ENCODE data around the gene RBM4B.
A peak's percentile ranks its signal among the peaks of the same experiment; 100 is the strongest.
"Not testable (repeated sequence)": the region's sequence is repeated elsewhere in the genome, so short reads cannot be mapped to it uniquely, and the experiment has no call there.

The RBM4B gene, protein sequence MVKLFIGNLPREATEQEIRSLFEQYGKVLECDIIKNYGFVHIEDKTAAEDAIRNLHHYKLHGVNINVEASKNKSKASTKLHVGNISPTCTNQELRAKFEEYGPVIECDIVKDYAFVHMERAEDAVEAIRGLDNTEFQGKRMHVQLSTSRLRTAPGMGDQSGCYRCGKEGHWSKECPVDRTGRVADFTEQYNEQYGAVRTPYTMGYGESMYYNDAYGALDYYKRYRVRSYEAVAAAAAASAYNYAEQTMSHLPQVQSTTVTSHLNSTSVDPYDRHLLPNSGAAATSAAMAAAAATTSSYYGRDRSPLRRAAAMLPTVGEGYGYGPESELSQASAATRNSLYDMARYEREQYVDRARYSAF

DNA sequence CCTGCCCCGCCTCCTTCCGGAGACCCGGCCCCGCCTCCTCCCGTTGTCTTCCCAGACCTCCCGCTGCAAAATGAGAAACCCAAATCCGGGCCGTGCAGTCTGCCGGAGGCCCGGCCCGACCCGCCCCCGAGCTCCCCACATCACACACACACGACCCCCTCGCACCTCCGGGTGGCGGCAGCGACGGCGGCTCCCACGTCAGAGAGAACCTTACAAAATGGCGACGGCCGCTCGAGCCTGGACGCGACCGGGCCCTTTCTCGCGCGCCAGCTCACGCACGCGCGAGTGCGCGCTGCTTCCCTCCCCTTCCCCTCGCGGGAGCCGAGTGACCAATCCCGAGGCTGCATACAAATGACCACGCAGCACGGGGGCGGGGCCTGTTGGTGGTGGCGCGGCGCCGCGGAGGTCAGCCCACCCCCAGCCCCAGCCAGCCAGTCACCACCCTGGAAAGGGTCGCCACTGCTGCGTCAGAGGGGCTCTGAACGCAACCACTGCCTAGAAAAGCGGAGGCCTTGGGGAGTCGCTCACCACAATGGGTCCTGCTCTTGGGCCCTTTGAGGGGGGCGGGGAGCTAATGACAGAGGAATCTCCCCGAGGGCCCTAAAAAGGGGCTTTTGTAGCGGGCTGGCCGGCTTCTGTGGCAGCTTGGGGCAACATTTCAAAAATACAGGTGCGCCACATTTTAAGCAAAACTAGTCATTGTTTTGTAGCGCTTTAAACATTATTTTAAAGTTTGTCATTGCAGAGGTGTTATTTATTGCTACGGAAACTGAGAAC is at the start of gene RBM4B:
TSS of gene RBM4B (minus strand) at position 289 of the 777 bp plus-strand sequence. CDS start 808 bp downstream, outside the sequence.
- peak; percentile 65 for DNase-seq (ENCODE audit: extremely low read depth, low read depth)
- H3K4me3 ChIP-seq (replicated peaks; ENCODE audit: low read depth, low read length) = peak within 1 kb of the TSS; percentile 58
- TF ChIP-seq, protein P1, sequence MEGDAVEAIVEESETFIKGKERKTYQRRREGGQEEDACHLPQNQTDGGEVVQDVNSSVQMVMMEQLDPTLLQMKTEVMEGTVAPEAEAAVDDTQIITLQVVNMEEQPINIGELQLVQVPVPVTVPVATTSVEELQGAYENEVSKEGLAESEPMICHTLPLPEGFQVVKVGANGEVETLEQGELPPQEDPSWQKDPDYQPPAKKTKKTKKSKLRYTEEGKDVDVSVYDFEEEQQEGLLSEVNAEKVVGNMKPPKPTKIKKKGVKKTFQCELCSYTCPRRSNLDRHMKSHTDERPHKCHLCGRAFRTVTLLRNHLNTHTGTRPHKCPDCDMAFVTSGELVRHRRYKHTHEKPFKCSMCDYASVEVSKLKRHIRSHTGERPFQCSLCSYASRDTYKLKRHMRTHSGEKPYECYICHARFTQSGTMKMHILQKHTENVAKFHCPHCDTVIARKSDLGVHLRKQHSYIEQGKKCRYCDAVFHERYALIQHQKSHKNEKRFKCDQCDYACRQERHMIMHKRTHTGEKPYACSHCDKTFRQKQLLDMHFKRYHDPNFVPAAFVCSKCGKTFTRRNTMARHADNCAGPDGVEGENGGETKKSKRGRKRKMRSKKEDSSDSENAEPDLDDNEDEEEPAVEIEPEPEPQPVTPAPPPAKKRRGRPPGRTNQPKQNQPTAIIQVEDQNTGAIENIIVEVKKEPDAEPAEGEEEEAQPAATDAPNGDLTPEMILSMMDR (IDR thresholded peaks at IDR 0.05; ENCODE audit: low read depth, low read length, missing control alignments) = no peak

DNA sequence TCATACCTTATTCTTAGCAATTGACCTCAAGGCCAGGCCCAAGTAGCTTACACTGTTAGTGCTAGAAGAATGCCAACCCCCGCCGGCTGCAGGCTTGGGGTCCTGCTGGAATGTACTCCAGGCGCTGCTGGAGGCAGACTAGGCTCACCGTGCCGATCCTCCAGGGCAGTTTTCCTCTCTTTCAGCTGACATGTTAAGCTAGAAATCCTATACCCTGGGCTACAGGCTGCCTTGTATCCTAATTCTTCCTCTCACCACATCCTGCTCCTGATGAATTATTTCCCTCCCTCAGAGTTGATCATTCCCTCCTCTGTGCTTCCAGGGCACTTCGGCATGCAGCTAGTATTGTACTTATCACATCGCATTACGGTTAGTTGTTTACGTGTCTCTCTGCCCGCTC is 48.0 kb upstream of the RBM4B start:
- TF ChIP-seq, protein P1 (IDR thresholded peaks at IDR 0.05; ENCODE audit: low read depth, low read length, missing control alignments) = no peak
- no peak overlapping the region for H3K4me3 ChIP-seq (replicated peaks; ENCODE audit: low read depth, low read length)
- no peak for DNase-seq (ENCODE audit: extremely low read depth, low read depth)

DNA sequence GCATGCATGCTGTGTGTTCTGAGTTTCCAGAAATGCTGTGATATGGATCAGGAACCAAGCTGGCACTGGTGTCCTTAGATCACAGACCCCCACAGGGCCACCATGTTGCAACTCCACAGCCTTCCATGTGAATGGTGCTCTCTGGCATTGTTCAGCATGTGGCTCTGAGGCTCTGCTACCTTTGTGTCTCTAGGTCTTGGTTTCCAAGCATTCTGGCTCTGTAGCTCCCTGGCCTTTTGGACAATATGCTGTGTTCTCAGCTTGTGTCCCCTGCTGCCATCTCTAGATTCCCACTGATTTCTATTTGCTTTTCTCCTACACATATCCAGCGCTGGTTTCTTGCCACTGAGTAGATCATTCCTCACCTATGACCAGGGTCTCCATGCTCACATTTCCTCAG is 47.4 kb upstream of the RBM4B start:
- no peak for DNase-seq (ENCODE audit: extremely low read depth, low read depth)
- H3K4me3 ChIP-seq (replicated peaks; ENCODE audit: low read depth, low read length) = no peak overlapping the region
- TF ChIP-seq, protein P1 (IDR thresholded peaks at IDR 0.05; ENCODE audit: low read depth, low read length, missing control alignments) = no peak

DNA sequence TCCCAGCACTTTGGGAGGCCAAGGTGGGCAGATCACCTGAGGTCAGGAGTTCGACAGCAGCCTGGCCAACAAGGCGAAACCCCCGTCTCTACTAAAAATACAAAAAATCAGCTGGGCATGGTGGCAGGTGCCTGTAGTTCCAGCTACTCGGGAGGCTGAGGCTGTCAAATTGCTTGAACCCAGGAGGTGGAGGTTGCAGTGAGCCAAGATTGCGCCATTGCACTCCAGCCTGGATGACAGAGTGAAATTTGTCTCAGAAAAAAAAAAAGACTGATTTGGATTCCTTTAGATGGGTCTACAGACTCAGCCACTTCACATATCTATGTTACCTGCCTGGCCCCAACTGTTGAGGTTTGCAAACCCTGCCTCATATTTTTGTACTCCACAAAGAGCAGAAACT is 46.5 kb upstream of the RBM4B start:
- H3K4me3 ChIP-seq (replicated peaks; ENCODE audit: low read depth, low read length); DNase-seq (ENCODE audit: extremely low read depth, low read depth): not testable (repeated sequence)

DNA sequence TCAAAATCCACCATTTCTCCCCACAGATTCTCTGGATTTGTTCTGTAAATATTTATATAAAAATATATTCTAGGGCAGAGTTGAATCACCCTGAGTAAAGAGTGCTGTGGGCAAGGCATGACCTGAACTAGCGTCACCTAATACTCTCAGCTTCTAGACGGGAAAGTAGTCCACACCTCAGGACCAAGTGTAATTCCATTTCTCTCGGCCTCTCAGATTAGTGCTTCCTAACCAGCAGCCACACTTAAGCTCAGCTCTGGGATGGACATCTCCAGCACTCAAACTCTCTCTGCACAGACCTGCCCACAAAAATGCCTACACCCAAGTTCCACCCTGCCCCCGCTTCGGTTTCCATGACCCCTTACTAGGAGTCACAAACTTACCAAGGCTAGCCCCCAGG is 46.0 kb upstream of the RBM4B start:
- TF ChIP-seq, protein P1 (IDR thresholded peaks at IDR 0.05; ENCODE audit: low read depth, low read length, missing control alignments) = no peak
- no peak for DNase-seq (ENCODE audit: extremely low read depth, low read depth)
- H3K4me3 ChIP-seq (replicated peaks; ENCODE audit: low read depth, low read length) = no peak overlapping the region

DNA sequence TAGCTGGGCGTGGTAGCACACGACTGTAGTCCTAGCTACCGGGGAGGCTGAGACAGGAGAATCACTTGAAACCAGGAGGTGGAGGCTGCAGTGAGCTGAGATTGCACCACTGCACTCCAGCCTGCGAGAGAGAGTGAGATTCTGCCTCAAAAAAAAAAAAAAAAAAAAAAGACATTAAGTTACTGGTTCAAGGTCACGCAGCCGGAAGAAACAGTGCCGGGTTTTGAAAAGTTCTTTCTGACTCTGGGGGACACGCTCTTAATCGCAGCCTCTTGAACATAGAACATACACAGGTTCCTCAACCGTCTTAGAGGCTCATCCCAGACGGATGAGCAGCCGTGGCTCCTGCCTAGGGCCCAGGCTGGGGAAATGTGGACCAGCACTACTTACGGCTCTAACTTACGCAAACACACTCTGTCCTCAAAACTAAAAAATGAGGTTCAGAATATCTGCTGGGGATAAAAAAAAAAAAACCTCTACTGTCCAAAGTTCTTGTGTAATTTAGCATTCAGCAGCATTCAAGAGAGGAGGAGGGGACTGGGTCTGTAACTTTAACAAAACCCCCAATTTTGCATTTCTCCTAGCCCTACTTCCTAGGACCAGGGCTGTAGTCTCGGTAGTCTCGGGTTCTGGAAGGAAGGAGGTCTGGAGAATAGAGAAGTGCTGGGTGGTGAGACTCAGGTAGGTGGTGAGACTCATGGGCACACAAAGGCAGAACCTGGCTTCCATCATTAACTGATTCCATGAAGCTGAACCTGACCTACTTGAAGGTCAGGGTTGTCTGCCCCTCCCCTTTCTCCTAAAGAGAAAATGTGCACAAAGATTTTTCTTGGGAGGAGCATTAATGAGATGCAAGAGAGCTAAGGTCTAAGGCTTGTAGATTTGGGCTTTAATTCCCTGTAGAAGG is 45.3 kb upstream of the RBM4B start:
- TF ChIP-seq, protein P1 (IDR thresholded peaks at IDR 0.05; ENCODE audit: low read depth, low read length, missing control alignments) = no peak
- DNase-seq (ENCODE audit: extremely low read depth, low read depth) = no peak
- H3K4me3 ChIP-seq (replicated peaks; ENCODE audit: low read depth, low read length) = no peak overlapping the region
